IgD-negative memory B cell (primary cell): ENCODE measurements around the gene ST3GAL3. TPM values are rescaled to one million over a fixed set of nuclear protein-coding genes. Genes with fewer than 3 reads are reported as not detected.
"Not testable (repeated sequence)": the region's sequence is repeated elsewhere in the genome, so short reads cannot be mapped to it uniquely, and the experiment has no call there.

Experiments used
- H3K27ac Mint-ChIP-seq, 3 donors: one replicate each; pipeline ENCODE4 v1.8.0; 2020 to 2022; ENCODE audit warnings: mild to moderate bottlenecking in 3 of 3, mixed read lengths in 3 of 3, moderate library complexity in 1 of 3
- H3K27me3 Mint-ChIP-seq: one replicate; pipeline ENCODE4 v1.8.0; 2021; ENCODE audit warnings: mixed read lengths
- H3K36me3 Mint-ChIP-seq: one replicate; pipeline ENCODE4 v1.8.0; 2020; ENCODE audit warnings: mild to moderate bottlenecking, mixed read lengths
- H3K4me1 Mint-ChIP-seq, 3 donors: one replicate each; pipeline ENCODE4 v1.8.0; 2020 to 2022; ENCODE audit warnings: mixed read lengths in 3 of 3, mild to moderate bottlenecking in 1 of 3
- H3K4me3 Mint-ChIP-seq, 4 donors: one replicate each; pipeline ENCODE4 v1.8.0; 2020 to 2022; ENCODE audit warnings: mild to moderate bottlenecking in 4 of 4, mixed read lengths in 4 of 4, moderate library complexity in 3 of 4
- H3K9me3 Mint-ChIP-seq, 3 donors: one replicate each; pipeline ENCODE4 v1.8.0; 2020 to 2021; ENCODE audit warnings: mixed read lengths in 3 of 3, mild to moderate bottlenecking in 1 of 3
- polyA plus RNA-seq: library from polyadenylated mRNA; unstranded; fragments of 300-500 nt; fragmentation: Illumina TruSeq; gene quantifications from one replicate; pipeline ENCODE4 v1.2.3, GENCODE V29; 2021

ST3GAL3 gene
- polyA plus RNA-seq, 1 donor from 2014 or later, result 14.3 TPM

GRCh38 chr1:43716559-43717281 lies 9.4 kb downstream of the ST3GAL3 start:
- no peak overlapping the region for H3K27ac Mint-ChIP-seq
- H3K9me3 Mint-ChIP-seq, result no peaks in the 10 kb centered on the region
- no peaks in the 10 kb centered on the region for H3K27me3 Mint-ChIP-seq
- no peak overlapping the region for H3K4me3 Mint-ChIP-seq
- H3K4me1 Mint-ChIP-seq, result peaks cover 0 to 5% (median 4%) of the 10 kb centered on the region in 3 donors
- peaks cover 6% of the 10 kb centered on the region for H3K36me3 Mint-ChIP-seq

GRCh38 chr1:43719063-43719462 lies 11.7 kb downstream of the ST3GAL3 start:
- no peaks in the 10 kb centered on the region for H3K9me3 Mint-ChIP-seq
- peak overlapping the region in 1 of 3 donors; percentile 83 for H3K27ac Mint-ChIP-seq
- no peak overlapping the region for H3K4me3 Mint-ChIP-seq

DNA sequence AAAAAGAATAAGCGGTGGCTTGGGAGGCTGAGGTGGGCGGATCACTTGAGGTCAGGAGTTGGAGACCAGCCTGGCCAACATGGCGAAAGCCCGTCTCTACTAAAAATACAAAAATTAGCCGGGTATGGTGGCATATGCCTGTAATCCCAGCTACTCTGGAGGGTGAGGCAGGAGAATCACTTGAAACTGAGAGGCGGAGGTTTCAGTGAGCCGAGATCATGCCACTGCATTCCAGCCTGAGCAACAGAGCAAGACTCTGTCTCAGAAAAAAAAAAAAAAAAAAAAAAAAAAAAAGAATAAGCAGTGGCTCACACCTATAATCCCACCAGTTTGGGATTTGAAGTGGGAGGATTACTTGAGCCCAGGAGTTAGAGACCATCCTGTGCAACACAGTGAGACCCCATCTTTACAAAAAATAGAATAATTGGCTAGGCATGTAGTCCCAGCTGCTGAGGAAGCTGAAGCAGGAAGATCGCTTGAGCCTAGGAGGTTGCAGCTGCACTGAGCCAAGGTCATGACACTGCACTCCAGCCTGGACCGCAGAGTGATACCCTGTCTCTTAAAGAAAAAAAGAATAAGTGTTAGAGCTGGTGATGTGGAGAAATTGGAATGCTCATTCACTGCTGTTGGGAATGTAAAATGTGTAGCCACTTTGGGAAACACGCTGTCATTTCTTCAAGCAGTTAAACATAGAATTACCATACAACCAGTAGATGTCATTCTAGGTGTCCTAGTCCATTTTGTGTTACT lies 12.5 kb downstream of the ST3GAL3 start:
- H3K4me3 Mint-ChIP-seq, H3K9me3 Mint-ChIP-seq, H3K4me1 Mint-ChIP-seq, H3K27me3 Mint-ChIP-seq, H3K36me3 Mint-ChIP-seq: not testable (repeated sequence)
- H3K27ac Mint-ChIP-seq, result peak overlapping the region in 1 of 3 donors; percentile 27

More at GRCh38 chr1:43719063-43719462, 11.7 kb downstream of the ST3GAL3 start:
- Mint-ChIP-seq H3K36me3 (peaks cover 4% of the 10 kb centered on the region), H3K27me3 (no peaks in the 10 kb centered on the region), H3K4me1 (peaks cover 2 to 8% (median 4%) of the 10 kb centered on the region in 3 donors)

DNA sequence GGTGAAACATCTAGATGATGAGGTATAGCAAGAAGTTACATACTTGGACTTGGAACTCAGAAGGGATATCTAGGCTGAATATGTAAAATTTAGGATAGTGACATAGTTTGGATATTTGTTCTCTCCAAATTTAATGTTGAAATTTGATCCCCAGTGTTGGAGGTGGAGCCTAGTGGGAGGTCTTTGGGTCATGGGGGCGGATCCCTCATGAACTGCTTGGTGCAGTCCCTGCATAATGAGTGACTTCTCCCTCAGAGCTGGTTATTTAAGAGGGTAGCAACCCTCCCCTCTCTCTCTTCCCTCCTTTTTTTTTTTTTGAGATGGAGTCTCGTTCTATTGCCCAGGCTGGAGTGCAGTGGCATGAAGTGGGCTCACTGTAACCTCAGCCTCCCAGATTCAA lies 15.5 kb downstream of the ST3GAL3 start:
- H3K4me1 Mint-ChIP-seq, result peaks cover 5 to 12% (median 8%) of the 10 kb centered on the region in 3 donors
- no peaks in the 10 kb centered on the region for H3K9me3 Mint-ChIP-seq
- H3K27ac Mint-ChIP-seq, result no peak overlapping the region
- no peak overlapping the region for H3K4me3 Mint-ChIP-seq
- H3K36me3 Mint-ChIP-seq, result peaks cover 5% of the 10 kb centered on the region
- no peaks in the 10 kb centered on the region for H3K27me3 Mint-ChIP-seq

GRCh38 chr1:43729816-43730463 lies 22.6 kb downstream of the ST3GAL3 start:
- peaks cover 1% of the 10 kb centered on the region for H3K36me3 Mint-ChIP-seq
- no peaks in the 10 kb centered on the region for H3K9me3 Mint-ChIP-seq
- H3K27me3 Mint-ChIP-seq, result no peaks in the 10 kb centered on the region
- H3K4me3 Mint-ChIP-seq, result no peak overlapping the region
- no peak overlapping the region for H3K27ac Mint-ChIP-seq
- H3K4me1 Mint-ChIP-seq, result peaks cover 5 to 18% (median 6%) of the 10 kb centered on the region in 3 donors

DNA sequence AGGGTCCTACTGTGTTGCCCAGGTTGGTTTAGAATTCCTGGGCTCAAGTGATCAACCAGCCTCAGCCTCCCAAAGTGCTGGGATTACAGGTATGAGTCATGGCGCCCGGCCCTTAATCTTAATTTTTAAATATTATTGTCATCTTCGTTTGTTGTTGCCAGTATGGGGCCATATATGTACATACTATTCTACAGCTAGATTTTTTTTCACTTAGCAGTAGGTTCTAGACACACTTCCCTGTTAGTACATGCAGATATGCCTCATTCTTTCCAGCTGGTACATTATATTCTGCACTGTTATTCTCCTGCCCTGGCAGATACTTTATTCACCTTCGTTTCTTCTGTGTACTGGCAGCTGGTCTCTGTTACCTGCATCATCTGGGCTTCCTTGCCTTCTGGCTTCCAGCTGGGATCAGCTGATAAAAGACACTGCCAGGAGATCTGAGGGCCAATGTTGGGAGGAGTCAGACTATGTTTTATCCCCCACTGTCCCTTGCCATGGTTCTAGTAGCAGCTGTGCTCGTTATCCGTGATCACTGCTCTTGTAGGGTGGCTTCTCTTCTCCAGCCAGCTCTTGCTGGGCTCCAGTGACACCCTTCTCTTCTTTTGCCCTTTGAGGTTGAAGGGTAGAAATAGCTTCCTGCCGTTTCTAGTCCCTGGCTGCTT lies 24.7 kb downstream of the ST3GAL3 start:
- peak overlapping the region in 1 of 3 donors; percentile 37 for H3K27ac Mint-ChIP-seq
- H3K4me3 Mint-ChIP-seq, result no peak overlapping the region
- peaks cover 3 to 16% (median 5%) of the 10 kb centered on the region in 3 donors for H3K4me1 Mint-ChIP-seq
- H3K27me3 Mint-ChIP-seq, result no peaks in the 10 kb centered on the region
- peaks cover 5% of the 10 kb centered on the region for H3K36me3 Mint-ChIP-seq
- no peaks in the 10 kb centered on the region for H3K9me3 Mint-ChIP-seq

- Mint-ChIP-seq H3K36me3 (peaks cover 5% of the 10 kb centered on the region), H3K27ac (no peak overlapping the region), H3K9me3 (no peaks in the 10 kb centered on the region), H3K27me3 (no peaks in the 10 kb centered on the region), H3K4me3 (no peak overlapping the region), H3K4me1 (peaks cover 0 to 2% (median 0%) of the 10 kb centered on the region in 3 donors)
Measured at GRCh38 chr1:43736819-43737218, 29.5 kb downstream of the ST3GAL3 start.

GRCh38 chr1:43742026-43742425 lies 34.7 kb downstream of the ST3GAL3 start:
- Mint-ChIP-seq H3K9me3 (no peaks in the 10 kb centered on the region), H3K27ac (peak overlapping the region in 1 of 3 donors; percentile 67), H3K36me3 (peaks cover 3% of the 10 kb centered on the region), H3K27me3 (no peaks in the 10 kb centered on the region), H3K4me1 (peaks cover 0 to 4% (median 0%) of the 10 kb centered on the region in 3 donors), H3K4me3 (no peak overlapping the region)

DNA sequence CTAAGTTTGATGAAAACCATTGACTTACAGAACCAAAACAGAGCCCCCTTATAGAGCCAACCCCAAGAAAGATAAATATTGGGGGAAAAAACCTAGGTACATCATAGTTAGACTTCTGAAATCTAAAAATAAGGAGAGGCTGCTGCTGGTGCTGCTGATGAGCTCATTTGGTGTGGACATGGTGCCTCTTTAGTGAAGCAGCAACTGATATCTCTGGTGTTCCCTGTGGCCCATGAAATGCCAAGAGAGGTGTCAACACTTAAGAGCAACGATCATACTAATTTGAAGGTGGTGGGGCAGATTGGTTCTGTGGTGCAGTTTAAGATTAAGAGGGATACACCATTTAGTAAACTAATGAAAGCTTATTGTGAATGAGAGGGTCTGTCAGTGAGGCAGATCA lies 35.9 kb downstream of the ST3GAL3 start:
- Mint-ChIP-seq H3K27me3 (no peaks in the 10 kb centered on the region), H3K4me1 (peaks cover 0 to 4% (median 0%) of the 10 kb centered on the region in 3 donors), H3K9me3 (no peaks in the 10 kb centered on the region), H3K36me3 (peaks cover 3% of the 10 kb centered on the region), H3K27ac (no peak overlapping the region), H3K4me3 (no peak overlapping the region)

GRCh38 chr1:43747736-43748135 lies 40.4 kb downstream of the ST3GAL3 start:
- no peaks in the 10 kb centered on the region for H3K27me3 Mint-ChIP-seq
- H3K4me1 Mint-ChIP-seq, result peaks cover 0 to 4% (median 3%) of the 10 kb centered on the region in 3 donors
- no peak overlapping the region for H3K27ac Mint-ChIP-seq
- peaks cover 3% of the 10 kb centered on the region for H3K36me3 Mint-ChIP-seq
- no peaks in the 10 kb centered on the region for H3K9me3 Mint-ChIP-seq
- H3K4me3 Mint-ChIP-seq, result no peak overlapping the region

- no peak overlapping the region for H3K4me3 Mint-ChIP-seq
- no peak overlapping the region for H3K27ac Mint-ChIP-seq
- no peaks in the 10 kb centered on the region for H3K27me3 Mint-ChIP-seq
- no peaks in the 10 kb centered on the region for H3K9me3 Mint-ChIP-seq
- H3K36me3 Mint-ChIP-seq, result no peaks in the 10 kb centered on the region
- peaks cover 0 to 3% (median 2%) of the 10 kb centered on the region in 3 donors for H3K4me1 Mint-ChIP-seq
Measured at GRCh38 chr1:43750083-43750482, 42.7 kb downstream of the ST3GAL3 start.

GRCh38 chr1:43753422-43753821 lies 46.1 kb downstream of the ST3GAL3 start:
- Mint-ChIP-seq H3K36me3 (no peaks in the 10 kb centered on the region), H3K9me3 (no peaks in the 10 kb centered on the region), H3K27ac (no peak overlapping the region), H3K4me1 (peaks cover 0 to 3% (median 0%) of the 10 kb centered on the region in 3 donors), H3K27me3 (no peaks in the 10 kb centered on the region), H3K4me3 (no peak overlapping the region)

DNA sequence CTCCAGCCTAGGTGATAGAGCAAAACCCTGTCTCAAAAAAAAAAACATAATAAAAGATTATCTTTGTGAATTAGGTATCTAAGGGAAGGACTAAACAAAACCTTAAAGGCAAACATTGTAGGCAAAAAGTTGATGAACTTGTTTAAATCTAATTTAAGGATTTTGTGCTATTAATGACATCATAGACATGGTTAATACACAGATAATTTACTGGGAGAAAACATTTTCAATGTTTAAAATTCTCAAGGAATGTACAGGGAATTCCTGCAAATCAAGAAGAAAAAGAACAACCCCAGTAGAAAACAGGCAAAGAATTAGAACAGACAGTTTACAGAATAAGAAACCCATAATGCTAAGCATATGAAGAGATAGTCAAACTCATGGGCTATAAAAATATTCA lies 47.6 kb downstream of the ST3GAL3 start:
- no peaks in the 10 kb centered on the region for H3K27me3 Mint-ChIP-seq
- no peaks in the 10 kb centered on the region for H3K36me3 Mint-ChIP-seq
- H3K9me3 Mint-ChIP-seq, result no peaks in the 10 kb centered on the region

GRCh38 chr1:43757343-43758053 lies 50.2 kb downstream of the ST3GAL3 start:
- H3K27me3 Mint-ChIP-seq, result no peaks in the 10 kb centered on the region
- H3K4me1 Mint-ChIP-seq, result peaks cover 0 to 2% (median 0%) of the 10 kb centered on the region in 3 donors
- H3K27ac Mint-ChIP-seq, result no peak overlapping the region

More for the DNA sequence above, 47.6 kb downstream of the ST3GAL3 start:
- H3K27ac Mint-ChIP-seq, result no peak overlapping the region
- no peak overlapping the region for H3K4me3 Mint-ChIP-seq
- no peaks in the 10 kb centered on the region for H3K4me1 Mint-ChIP-seq

More at GRCh38 chr1:43757343-43758053, 50.2 kb downstream of the ST3GAL3 start:
- Mint-ChIP-seq H3K9me3 (no peaks in the 10 kb centered on the region), H3K36me3 (no peaks in the 10 kb centered on the region), H3K4me3 (no peak overlapping the region)
